Small intestine (tissue), 16 donors: ENCODE results near the gene RAI1. TPM values are rescaled to one million over a fixed set of nuclear protein-coding genes. Genes with fewer than 3 reads are reported as not detected.
"Not testable (repeated sequence)": the region's sequence is repeated elsewhere in the genome, so short reads cannot be mapped to it uniquely, and the experiment has no call there.

Experiments
- DNase-seq, 2 donors: peaks; one replicate each; pipeline versions ENCODE4 v3.0.0 to v3.0.0-alpha.2; 2013
- FAIRE-seq: peaks from 2 replicates; lab custom pipeline; 2012; peaks lifted over from hg19 to GRCh38; lab: Jason Lieb, UNC
- H3K27ac ChIP-seq, 3 donors: one replicate each; pipeline ENCODE4 v1.5.1; 2013; ENCODE audit warnings: low read length in 2 of 3, mild to moderate bottlenecking in 2 of 3, control low read depth in 1 of 3, inconsistent platforms in 1 of 3, low read depth in 1 of 3, moderate library complexity in 1 of 3
- H3K27me3 ChIP-seq, 3 donors: one replicate each; pipeline ENCODE4 v1.6.1; 2013; ENCODE audit warnings: low read length in 3 of 3, inconsistent platforms in 1 of 3; ENCODE audit not compliant: control insufficient read depth in 3 of 3, insufficient read depth in 3 of 3
- H3K36me3 ChIP-seq, 3 donors: one replicate each; pipeline ENCODE4 v1.6.1; 2013; ENCODE audit warnings: low read length in 3 of 3, inconsistent platforms in 1 of 3, low read depth in 1 of 3, mild to moderate bottlenecking in 1 of 3, moderate library complexity in 1 of 3; ENCODE audit not compliant: control insufficient read depth in 3 of 3, insufficient read depth in 2 of 3
- H3K4me1 ChIP-seq, 3 donors: one replicate each; pipeline ENCODE4 v1.6.1; 2013; ENCODE audit warnings: low read length in 2 of 3, inconsistent platforms in 1 of 3, low read depth in 1 of 3, mild to moderate bottlenecking in 1 of 3, moderate library complexity in 1 of 3; ENCODE audit not compliant: control insufficient read depth in 3 of 3, insufficient read depth in 2 of 3
- H3K4me3 ChIP-seq, 3 donors: one replicate each; pipeline ENCODE4 v1.5.1; 2013; ENCODE audit warnings: low read length in 3 of 3, control low read depth in 1 of 3, inconsistent platforms in 1 of 3, low read depth in 1 of 3, mild to moderate bottlenecking in 1 of 3, moderate library complexity in 1 of 3
- H3K9me3 ChIP-seq, 2 donors: one replicate each; pipeline ENCODE4 v1.6.1; 2013; ENCODE audit warnings: low read depth in 1 of 2, low read length in 1 of 2; ENCODE audit not compliant: control insufficient read depth in 2 of 2, insufficient read depth in 1 of 2
- WGBS, 3 donors: extraction: QIAGEN DNeasy Blood & Tissue Kit; methylation state at CpG; one replicate each; pipeline ENCODE4 v1.1.7; 2013; 5-methylcytosine and 5-hydroxymethylcytosine counted together
- long read RNA-seq, 10 donors: transcript quantifications; one replicate each; lab custom pipeline, GENCODE V29; 2026
- polyA plus RNA-seq, 4 donors: library from polyadenylated mRNA; stranded (reverse) in 3 of 4; unstranded in 1 of 4; fragments of 200-250 nt in 3 of 4; fragments of 120-200 nt in 1 of 4; gene quantifications; one replicate each; pipeline versions ENCODE4 v1.2.1 to v1.2.3, GENCODE V29; 2013
- donor health status: healthy with polysubstance abuse.
- donor health status: control.
- donor health status: control.
- donor health status: Bipolar disorder and iron deficiency.
- donor health status: healthy.

RAI1 gene
- polyA plus RNA-seq = 10 to 100 TPM in 1 of 4 donors, 1 to 10 TPM in 3; 2.4 to 20.7 (median 6.2) TPM
- long read RNA-seq, donor 1 = 0 reads
- long read RNA-seq, donor 2, partial matches to known transcripts = 0 of 1 reads
- long read RNA-seq, donor 2, other reads (novel, unspliced or antisense) = 0 of 1 reads
- long read RNA-seq, donor 3, partial matches to known transcripts = 15 of 15 reads
- long read RNA-seq, donor 3, other reads (novel, unspliced or antisense) = 0 of 15 reads
- long read RNA-seq, donor 4 = 0 reads
- long read RNA-seq, donor 5 = 0 reads
- long read RNA-seq, donor 6, partial matches to known transcripts = 6 of 6 reads
- long read RNA-seq, donor 6, other reads (novel, unspliced or antisense) = 0 of 6 reads
- long read RNA-seq, donor 7, partial matches to known transcripts = 20 of 22 reads
- long read RNA-seq, donor 7, other reads (novel, unspliced or antisense) = 0 of 22 reads
- long read RNA-seq, donor 8, partial matches to known transcripts = 0 of 1 reads
- long read RNA-seq, donor 8, other reads (novel, unspliced or antisense) = 0 of 1 reads
- long read RNA-seq, donor 9, transcript RAI1-206 (2 exons, 489 nt) = major isoform, 5 of 5 reads
- long read RNA-seq, donor 9, partial matches to known transcripts = 0 of 5 reads
- long read RNA-seq, donor 9, other reads (novel, unspliced or antisense) = 0 of 5 reads
- long read RNA-seq, donor 10, transcript RAI1-206 (2 exons, 489 nt) = major isoform, 5 of 23 reads
- long read RNA-seq, donor 10, partial matches to known transcripts = 18 of 23 reads
- long read RNA-seq, donor 10, other reads (novel, unspliced or antisense) = 0 of 23 reads

- Histone ChIP-seq H3K27ac (peak within 1 kb of the TSS; percentile 65 to 97 (median 89)), H3K36me3 (peaks cover 0 to 14% (median 0%) of the 10 kb centered on the region in 3 donors), H3K4me3 (peak within 1 kb of the TSS; percentile 79 to 85 (median 82)), H3K9me3 (no peaks in the 10 kb centered on the region), H3K27me3 (no peaks in the 10 kb centered on the region), H3K4me1 (peaks cover 0 to 33% (median 13%) of the 10 kb centered on the region in 3 donors)
- peak; percentile 68 to 95 for DNase-seq
- no peak for FAIRE-seq
- WGBS, 3 donors = 0 to 1% (median 1%) methylated on average over 15 to 84 of the region's 84 CpGs
Measured at GRCh38 chr17:17681187-17681743, at the start of gene RAI1. Gene RAI1, plus strand, starts transcription at chr17:17681458. Its CDS starts 111,491 bp downstream, at chr17:17792949.

- not testable (repeated sequence) for H3K36me3 ChIP-seq, H3K27me3 ChIP-seq, H3K4me1 ChIP-seq, DNase-seq, FAIRE-seq, H3K27ac ChIP-seq, H3K4me3 ChIP-seq, H3K9me3 ChIP-seq
- WGBS, 3 donors = 75 to 89% (median 84%) methylated on average over 5 of the region's 5 CpGs
Measured at GRCh38 chr17:17632690-17633089, 48.6 kb upstream of the RAI1 start.

GRCh38 chr17:17633310-17633709, 47.9 kb upstream of the RAI1 start:
- FAIRE-seq (no peak), DNase-seq (no peak)
- Histone ChIP-seq H3K27me3 (no peaks in the 10 kb centered on the region), H3K36me3 (no peaks in the 10 kb centered on the region), H3K4me1 (no peaks in the 10 kb centered on the region), H3K27ac (no peak overlapping the region), H3K4me3 (no peak overlapping the region), H3K9me3 (no peaks in the 10 kb centered on the region)
- 90 to 95% (median 93%) methylated on average over 6 of the region's 6 CpGs for WGBS, 3 donors

- DNase-seq = no peak
- FAIRE-seq = no peak
- WGBS, 3 donors = 88 to 92% (median 90%) methylated on average over 5 of the region's 5 CpGs
- Histone ChIP-seq H3K4me1 (no peaks in the 10 kb centered on the region), H3K27ac (no peak overlapping the region), H3K27me3 (no peaks in the 10 kb centered on the region), H3K36me3 (no peaks in the 10 kb centered on the region), H3K4me3 (no peak overlapping the region), H3K9me3 (no peaks in the 10 kb centered on the region)
Measured at GRCh38 chr17:17635126-17635525, 46.1 kb upstream of the RAI1 start.

- 83 to 88% (median 85%) methylated on average over 15 of the region's 15 CpGs for WGBS, 3 donors
- not testable (repeated sequence) for FAIRE-seq, H3K4me1 ChIP-seq
Measured at GRCh38 chr17:17635537-17636271, 45.6 kb upstream of the RAI1 start.

GRCh38 chr17:17636272-17636885, 44.9 kb upstream of the RAI1 start:
- H3K9me3 ChIP-seq = no peaks in the 10 kb centered on the region
- no peaks in the 10 kb centered on the region for H3K27me3 ChIP-seq
- no peak for DNase-seq
- 70 to 91% (median 85%) methylated on average over 5 of the region's 5 CpGs for WGBS, 3 donors
- FAIRE-seq = no peak
- no peaks in the 10 kb centered on the region for H3K36me3 ChIP-seq
- H3K4me3 ChIP-seq = no peak overlapping the region
- H3K27ac ChIP-seq = no peak overlapping the region
- H3K4me1 ChIP-seq = no peaks in the 10 kb centered on the region

More at GRCh38 chr17:17635537-17636271, 45.6 kb upstream of the RAI1 start:
- H3K27ac ChIP-seq, H3K4me3 ChIP-seq, DNase-seq, H3K27me3 ChIP-seq, H3K36me3 ChIP-seq, H3K9me3 ChIP-seq: not testable (repeated sequence)

GRCh38 chr17:17638467-17638866, 42.8 kb upstream of the RAI1 start:
- WGBS, 3 donors = 88 to 92% (median 91%) methylated on average over 2 of the region's 2 CpGs
- H3K4me3 ChIP-seq = no peak overlapping the region
- no peaks in the 10 kb centered on the region for H3K4me1 ChIP-seq
- H3K27me3 ChIP-seq = no peaks in the 10 kb centered on the region
- FAIRE-seq (no peak), DNase-seq (no peak)
- no peaks in the 10 kb centered on the region for H3K36me3 ChIP-seq
- no peak overlapping the region for H3K27ac ChIP-seq
- no peaks in the 10 kb centered on the region for H3K9me3 ChIP-seq
